HG03108 (cell line): Measurements from ENCODE around the gene SLC22A8.
"Not testable (repeated sequence)": the region's sequence is repeated elsewhere in the genome, so short reads cannot be mapped to it uniquely, and the experiment has no call there.

ENCODE experiments used
- ATAC-seq: cut with Tn5 transposase; IDR thresholded peaks from one replicate; pipeline ENCODE4 v1.9.1; 2021; ENCODE audit warnings: moderate library complexity; ENCODE audit not compliant: unreplicated experiment

SLC22A8 gene

GRCh38 chr11:63015521-63016215, at the start of gene SLC22A8:
Gene SLC22A8, minus strand, starts transcription at chr11:63015841. Its CDS starts 883 bp downstream, at chr11:63014958.
- ATAC-seq = no peak

- ATAC-seq = not testable (repeated sequence)
Observed at GRCh38 chr11:63046203-63046602, 30.6 kb upstream of the SLC22A8 start.

GRCh38 chr11:63042596-63042995, 27.0 kb upstream of the SLC22A8 start:
- no peak for ATAC-seq

- no peak for ATAC-seq
Observed at GRCh38 chr11:63032457-63032856, 16.8 kb upstream of the SLC22A8 start.

GRCh38 chr11:63023841-63024648, 8.4 kb upstream of the SLC22A8 start:
- ATAC-seq = peak; percentile 56

- ATAC-seq = no peak
Observed at GRCh38 chr11:63023222-63023814, 7.7 kb upstream of the SLC22A8 start.

- ATAC-seq = no peak
Observed at GRCh38 chr11:63022441-63022840, 6.8 kb upstream of the SLC22A8 start.

- ATAC-seq = no peak
Observed at GRCh38 chr11:63020671-63021291, 5.1 kb upstream of the SLC22A8 start.

GRCh38 chr11:63019506-63019905, 3.9 kb upstream of the SLC22A8 start:
- ATAC-seq = no peak

GRCh38 chr11:63017306-63017974, 1.8 kb upstream of the SLC22A8 start:
- no peak for ATAC-seq

GRCh38 chr11:63014408-63015055, 1.1 kb downstream of the SLC22A8 start:
- ATAC-seq = no peak

- ATAC-seq = no peak
Observed at GRCh38 chr11:63012839-63013238, 2.8 kb downstream of the SLC22A8 start.

- ATAC-seq = no peak
Observed at GRCh38 chr11:63012430-63012829, 3.2 kb downstream of the SLC22A8 start.

GRCh38 chr11:63010934-63011439, 4.7 kb downstream of the SLC22A8 start:
- no peak for ATAC-seq

- no peak for ATAC-seq
Observed at GRCh38 chr11:63007920-63008319, 7.7 kb downstream of the SLC22A8 start.

GRCh38 chr11:63001456-63001855, 14.2 kb downstream of the SLC22A8 start:
- ATAC-seq = no peak

- no peak for ATAC-seq
Observed at GRCh38 chr11:62999649-63000048, 16.0 kb downstream of the SLC22A8 start.

GRCh38 chr11:62999156-62999555, 16.5 kb downstream of the SLC22A8 start:
- ATAC-seq = no peak

GRCh38 chr11:62996271-62996670, 19.4 kb downstream of the SLC22A8 start:
- ATAC-seq = no peak

GRCh38 chr11:62994775-62995174, 20.9 kb downstream of the SLC22A8 start:
- ATAC-seq = no peak
